WTC11 (cell line): ENCODE results near the gene PATL2. TPM values are rescaled to one million over a fixed set of nuclear protein-coding genes. Genes with fewer than 3 reads are reported as not detected.

Experiments used
- ATAC-seq: fragments of 200-7000 bp; cut with Tn5 transposase; 2 replicates; pipeline ENCODE4 v1.10.0; 2021; ENCODE audit warnings: mild to moderate bottlenecking, moderate library complexity
- CTCF ChIA-PET: fragments of 300-600 bp; sonication (Branson Sonifier 250); formaldehyde crosslinking; loops from one replicate; lab custom pipeline; 2021; ENCODE audit warnings: antibody characterized with exemption; lab: Charles Lee
- POLR2A ChIA-PET: fragments of 350-600 bp; sonication (Branson Sonifier 250); formaldehyde crosslinking; loops from one replicate; lab custom pipeline; 2021; ENCODE audit warnings: antibody characterized with exemption; lab: Charles Lee
- DNase-seq: peaks from one replicate; pipeline ENCODE4 v3.0.0; 2021; ENCODE audit warnings: low spot score
- H3K27ac Mint-ChIP-seq: 2 replicates; pipeline ENCODE4 v1.8.0; 2021; ENCODE audit warnings: mixed read lengths
- H3K27me3 Mint-ChIP-seq: 2 replicates; pipeline ENCODE4 v1.8.0; 2021; ENCODE audit warnings: low read depth, mild to moderate bottlenecking, moderate library complexity, mixed read lengths
- H3K36me3 Mint-ChIP-seq: 2 replicates; pipeline ENCODE4 v1.8.0; 2021; ENCODE audit warnings: mixed read lengths
- H3K4me1 Mint-ChIP-seq: 2 replicates; pipeline ENCODE4 v1.8.0; 2022; ENCODE audit warnings: mixed read lengths
- H3K4me3 Mint-ChIP-seq: 2 replicates; pipeline ENCODE4 v1.8.0; 2021; ENCODE audit warnings: mild to moderate bottlenecking, moderate library complexity, mixed read lengths
- H3K9me3 Mint-ChIP-seq: 2 replicates; pipeline ENCODE4 v1.8.0; 2021; ENCODE audit warnings: mixed read lengths
- AFF4 ChIP-seq: sonication (generic); formaldehyde crosslinking; IDR thresholded peaks from 2 replicates; pipeline ENCODE4 v1.8.1; 2023; ENCODE audit warnings: mild to moderate bottlenecking, missing genetic modification reagents, borderline replicate concordance
- ATF3 ChIP-seq: sonication (generic); formaldehyde crosslinking; conservative IDR thresholded peaks from 2 replicates; pipeline ENCODE4 v1.8.1; 2022; ENCODE audit warnings: mild to moderate bottlenecking, missing genetic modification reagents
- CBFB ChIP-seq: sonication (generic); formaldehyde crosslinking; IDR thresholded peaks from 2 replicates; pipeline ENCODE4 v1.8.1; 2022; ENCODE audit warnings: mild to moderate bottlenecking, low read depth, missing genetic modification reagents
- CREB1 ChIP-seq: sonication (generic); formaldehyde crosslinking; IDR thresholded peaks from 2 replicates; pipeline ENCODE4 v1.8.0; 2023; ENCODE audit warnings: mild to moderate bottlenecking, missing genetic modification reagents
- CTCF ChIP-seq: fragments of 200-600 bp; IDR thresholded peaks from 2 replicates; pipeline ENCODE4 v1.8.0; 2022; ENCODE audit warnings: antibody characterized with exemption
- ETV6 ChIP-seq: sonication (generic); formaldehyde crosslinking; IDR thresholded peaks from 2 replicates; pipeline ENCODE4 v1.8.1; 2022; ENCODE audit warnings: mild to moderate bottlenecking, missing genetic modification reagents
- FOXP1 ChIP-seq: sonication (generic); formaldehyde crosslinking; IDR thresholded peaks from 2 replicates; pipeline ENCODE4 v1.8.0; 2022; ENCODE audit warnings: missing genetic modification reagents, mild to moderate bottlenecking, moderate library complexity, borderline replicate concordance
- JAZF1 ChIP-seq: fragments of 250-450 bp; sonication (Bioruptor Pico); IDR thresholded peaks from 2 replicates; pipeline ENCODE4 v1.9.0; 2021; ENCODE audit warnings: moderate library complexity, mild to moderate bottlenecking, inconsistent platforms
- KAT7 ChIP-seq: sonication (generic); formaldehyde crosslinking; IDR thresholded peaks from 2 replicates; pipeline ENCODE4 v1.8.1; 2023; ENCODE audit warnings: missing genetic modification reagents, mild to moderate bottlenecking, borderline replicate concordance
- MLX ChIP-seq: sonication (generic); formaldehyde crosslinking; IDR thresholded peaks from 2 replicates; pipeline ENCODE4 v1.8.1; 2023; ENCODE audit warnings: mild to moderate bottlenecking, missing genetic modification reagents, moderate library complexity
- MXD4 ChIP-seq: fragments of 250-450 bp; sonication (Bioruptor Pico); IDR thresholded peaks from 2 replicates; pipeline ENCODE4 v1.8.0; 2021; ENCODE audit warnings: mild to moderate bottlenecking, moderate library complexity, borderline replicate concordance
- MYBL2 ChIP-seq: sonication (generic); formaldehyde crosslinking; IDR thresholded peaks from 2 replicates; pipeline ENCODE4 v1.8.1; 2023; ENCODE audit warnings: mild to moderate bottlenecking, moderate library complexity, missing genetic modification reagents
- NFATC4 ChIP-seq: fragments of 250-450 bp; sonication (Bioruptor Pico); IDR thresholded peaks from 2 replicates; pipeline ENCODE4 v1.9.0; 2021; ENCODE audit warnings: mild to moderate bottlenecking
- NFE2L1 ChIP-seq: sonication (generic); formaldehyde crosslinking; IDR thresholded peaks from 2 replicates; pipeline ENCODE4 v1.8.1; 2023; ENCODE audit warnings: missing genetic modification reagents
- NFYB ChIP-seq: sonication (generic); formaldehyde crosslinking; conservative IDR thresholded peaks from 2 replicates; pipeline ENCODE4 v1.8.0; 2022; ENCODE audit warnings: low read depth, missing genetic modification reagents
- RORB ChIP-seq: fragments of 250-450 bp; sonication (Bioruptor Pico); IDR thresholded peaks from 2 replicates; pipeline ENCODE4 v1.9.0; 2021; ENCODE audit warnings: mild to moderate bottlenecking
- TEAD1 ChIP-seq: sonication (generic); formaldehyde crosslinking; IDR thresholded peaks from 2 replicates; pipeline ENCODE4 v1.8.0; 2022; ENCODE audit warnings: mild to moderate bottlenecking, missing genetic modification reagents
- TEAD4 ChIP-seq: sonication (generic); formaldehyde crosslinking; IDR thresholded peaks from 2 replicates; pipeline ENCODE4 v1.8.0; 2022; ENCODE audit warnings: mild to moderate bottlenecking, missing genetic modification reagents
- ZBTB21 ChIP-seq: sonication (generic); formaldehyde crosslinking; IDR thresholded peaks from 2 replicates; pipeline ENCODE4 v1.8.1; 2023; ENCODE audit warnings: mild to moderate bottlenecking, missing genetic modification reagents, borderline replicate concordance
- ZNF512 ChIP-seq: sonication (generic); formaldehyde crosslinking; IDR thresholded peaks from 2 replicates; pipeline ENCODE4 v1.8.1; 2022; ENCODE audit warnings: missing genetic modification reagents, borderline replicate concordance
- ZNF532 ChIP-seq: fragments of 250-450 bp; sonication (Bioruptor Pico); IDR thresholded peaks from 2 replicates; pipeline ENCODE4 v1.9.0; 2021; ENCODE audit warnings: mild to moderate bottlenecking, borderline replicate concordance
- total RNA-seq: library from RNA; stranded (reverse); gene quantifications from 3 replicates; pipeline ENCODE4 v1.2.3, GENCODE V29; 2021

PATL2 gene
- total RNA-seq, 1 experiment from 2014 or later, result 0.59 TPM

GRCh38 chr15:44623178-44623577 is 87.9 kb downstream of the PATL2 start:
- H3K4me1 Mint-ChIP-seq, result no peaks in the 10 kb centered on the region
- no peaks in the 10 kb centered on the region for H3K27me3 Mint-ChIP-seq
- ChIA-PET CTCF (no interaction called here), POLR2A (no interaction called here)
- no peaks in the 10 kb centered on the region for H3K9me3 Mint-ChIP-seq
- H3K27ac Mint-ChIP-seq, result no peak overlapping the region
- DNase-seq (no peak), ATAC-seq (no peak)
- TF ChIP-seq NFYB (CRISPR knock-in tag), result no peak
- TF ChIP-seq ATF3 (CRISPR knock-in tag), result no peak
- no peak for TF ChIP-seq MYBL2
- TF ChIP-seq ETV6 (CRISPR knock-in tag), result no peak
- no peak for TF ChIP-seq ZBTB21
- no peak for TF ChIP-seq FOXP1 (CRISPR knock-in tag)
- no peak for TF ChIP-seq RORB (CRISPR knock-in tag)
- no peak overlapping the region for H3K4me3 Mint-ChIP-seq
- peaks cover 20% of the 10 kb centered on the region for H3K36me3 Mint-ChIP-seq

GRCh38 chr15:44620081-44620480 is 91.0 kb downstream of the PATL2 start:
- Mint-ChIP-seq H3K9me3 (peaks cover 4% of the 10 kb centered on the region; the same call in 1 of the 2 replicates), H3K36me3 (peaks cover 27% of the 10 kb centered on the region), H3K27me3 (no peaks in the 10 kb centered on the region), H3K4me3 (no peak overlapping the region), H3K27ac (no peak overlapping the region), H3K4me1 (no peaks in the 10 kb centered on the region)
- POLR2A ChIA-PET, result interaction anchor here (0.6 kb wide), 1 partner anchor 810 kb away, joined by 4 read pairs; no protein-coding TSS in a partner anchor
- no peak for DNase-seq
- ATAC-seq, result no peak
- CTCF ChIA-PET, result interaction anchor here (1.2 to 1.5 kb wide), 2 partner anchors 36 to 43 kb away, joined by 3 to 4 read pairs; partner anchors contain the start of gene SPG11
- no peak for TF ChIP-seq KAT7 (CRISPR knock-in tag)
- no peak for TF ChIP-seq CBFB (CRISPR knock-in tag)
- no peak for TF ChIP-seq ETV6 (CRISPR knock-in tag)
- TF ChIP-seq NFATC4 (CRISPR knock-in tag), result no peak
- no peak for TF ChIP-seq ZNF532
- no peak for TF ChIP-seq MXD4 (CRISPR knock-in tag)
- TF ChIP-seq CREB1 (CRISPR knock-in tag), result no peak
- no peak for TF ChIP-seq NFE2L1
- TF ChIP-seq ZNF512, result no peak
- no peak for TF ChIP-seq ATF3 (CRISPR knock-in tag)
- TF ChIP-seq JAZF1, result no peak

- Mint-ChIP-seq H3K4me1 (no peaks in the 10 kb centered on the region), H3K36me3 (peaks cover 51% of the 10 kb centered on the region), H3K9me3 (peaks cover 4% of the 10 kb centered on the region; the same call in 1 of the 2 replicates), H3K4me3 (no peak overlapping the region), H3K27me3 (no peaks in the 10 kb centered on the region), H3K27ac (no peak overlapping the region)
- ChIA-PET POLR2A (no interaction called here), CTCF (interaction anchor here (0.9 kb wide), 1 partner anchor 33 kb away, joined by 4 read pairs; no protein-coding TSS in a partner anchor)
- no peak for ATAC-seq
- DNase-seq, result no peak
- TF ChIP-seq AFF4 (CRISPR knock-in tag) (no peak), TEAD1 (CRISPR knock-in tag) (no peak), RORB (CRISPR knock-in tag) (no peak), CTCF (no peak), TEAD4 (no peak), MLX (no peak)
Measured at GRCh38 chr15:44616974-44617373, 94.1 kb downstream of the PATL2 start.
